ENCODE data around the gene BUB1B. TPM values are rescaled to one million over a fixed set of nuclear protein-coding genes. Genes with fewer than 3 reads are reported as not detected.

The BUB1B gene
- polyA plus RNA-seq, 1 donor from 2014 or later: 50.0 TPM

- no peaks in the 10 kb centered on the region for H3F3A ChIP-seq (ENCODE audit: insufficient read depth, low read length, poor library complexity, severe bottlenecking)
- H3K9ac ChIP-seq (ENCODE audit: low read length): no peak overlapping the region
- H2AFZ ChIP-seq (ENCODE audit: low read depth, low read length): no peak overlapping the region
- no peak for TF ChIP-seq RAD21 (conservative IDR thresholded peaks at IDR 0.05)
- TF ChIP-seq EP300 (conservative IDR thresholded peaks at IDR 0.05; ENCODE audit: poor library complexity, severe bottlenecking): no peak
- no peak for TF ChIP-seq POLR2AphosphoS5 (IDR thresholded peaks at IDR 0.05)
- TF ChIP-seq, protein P1, sequence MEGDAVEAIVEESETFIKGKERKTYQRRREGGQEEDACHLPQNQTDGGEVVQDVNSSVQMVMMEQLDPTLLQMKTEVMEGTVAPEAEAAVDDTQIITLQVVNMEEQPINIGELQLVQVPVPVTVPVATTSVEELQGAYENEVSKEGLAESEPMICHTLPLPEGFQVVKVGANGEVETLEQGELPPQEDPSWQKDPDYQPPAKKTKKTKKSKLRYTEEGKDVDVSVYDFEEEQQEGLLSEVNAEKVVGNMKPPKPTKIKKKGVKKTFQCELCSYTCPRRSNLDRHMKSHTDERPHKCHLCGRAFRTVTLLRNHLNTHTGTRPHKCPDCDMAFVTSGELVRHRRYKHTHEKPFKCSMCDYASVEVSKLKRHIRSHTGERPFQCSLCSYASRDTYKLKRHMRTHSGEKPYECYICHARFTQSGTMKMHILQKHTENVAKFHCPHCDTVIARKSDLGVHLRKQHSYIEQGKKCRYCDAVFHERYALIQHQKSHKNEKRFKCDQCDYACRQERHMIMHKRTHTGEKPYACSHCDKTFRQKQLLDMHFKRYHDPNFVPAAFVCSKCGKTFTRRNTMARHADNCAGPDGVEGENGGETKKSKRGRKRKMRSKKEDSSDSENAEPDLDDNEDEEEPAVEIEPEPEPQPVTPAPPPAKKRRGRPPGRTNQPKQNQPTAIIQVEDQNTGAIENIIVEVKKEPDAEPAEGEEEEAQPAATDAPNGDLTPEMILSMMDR (IDR thresholded peaks at IDR 0.05; ENCODE audit: poor library complexity, severe bottlenecking): no peak
- TF ChIP-seq, protein P2, sequence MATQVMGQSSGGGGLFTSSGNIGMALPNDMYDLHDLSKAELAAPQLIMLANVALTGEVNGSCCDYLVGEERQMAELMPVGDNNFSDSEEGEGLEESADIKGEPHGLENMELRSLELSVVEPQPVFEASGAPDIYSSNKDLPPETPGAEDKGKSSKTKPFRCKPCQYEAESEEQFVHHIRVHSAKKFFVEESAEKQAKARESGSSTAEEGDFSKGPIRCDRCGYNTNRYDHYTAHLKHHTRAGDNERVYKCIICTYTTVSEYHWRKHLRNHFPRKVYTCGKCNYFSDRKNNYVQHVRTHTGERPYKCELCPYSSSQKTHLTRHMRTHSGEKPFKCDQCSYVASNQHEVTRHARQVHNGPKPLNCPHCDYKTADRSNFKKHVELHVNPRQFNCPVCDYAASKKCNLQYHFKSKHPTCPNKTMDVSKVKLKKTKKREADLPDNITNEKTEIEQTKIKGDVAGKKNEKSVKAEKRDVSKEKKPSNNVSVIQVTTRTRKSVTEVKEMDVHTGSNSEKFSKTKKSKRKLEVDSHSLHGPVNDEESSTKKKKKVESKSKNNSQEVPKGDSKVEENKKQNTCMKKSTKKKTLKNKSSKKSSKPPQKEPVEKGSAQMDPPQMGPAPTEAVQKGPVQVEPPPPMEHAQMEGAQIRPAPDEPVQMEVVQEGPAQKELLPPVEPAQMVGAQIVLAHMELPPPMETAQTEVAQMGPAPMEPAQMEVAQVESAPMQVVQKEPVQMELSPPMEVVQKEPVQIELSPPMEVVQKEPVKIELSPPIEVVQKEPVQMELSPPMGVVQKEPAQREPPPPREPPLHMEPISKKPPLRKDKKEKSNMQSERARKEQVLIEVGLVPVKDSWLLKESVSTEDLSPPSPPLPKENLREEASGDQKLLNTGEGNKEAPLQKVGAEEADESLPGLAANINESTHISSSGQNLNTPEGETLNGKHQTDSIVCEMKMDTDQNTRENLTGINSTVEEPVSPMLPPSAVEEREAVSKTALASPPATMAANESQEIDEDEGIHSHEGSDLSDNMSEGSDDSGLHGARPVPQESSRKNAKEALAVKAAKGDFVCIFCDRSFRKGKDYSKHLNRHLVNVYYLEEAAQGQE (IDR thresholded peaks at IDR 0.05; ENCODE audit: borderline replicate concordance): no peak
- no peak for TF ChIP-seq EZH2 (IDR thresholded peaks at IDR 0.05; ENCODE audit: borderline replicate concordance, insufficient read depth, low read length, poor library complexity, severe bottlenecking)
- no peak for TF ChIP-seq SMC3 (conservative IDR thresholded peaks at IDR 0.05; ENCODE audit: poor library complexity)
- no peak for TF ChIP-seq MXI1 (conservative IDR thresholded peaks at IDR 0.05; ENCODE audit: poor library complexity, severe bottlenecking)
- no peak for TF ChIP-seq TAF1 (IDR thresholded peaks at IDR 0.05; ENCODE audit: low read depth)
- no peaks in the 10 kb centered on the region for H3K9me2 ChIP-seq (ENCODE audit: insufficient read depth, low read length)
- H3K27ac ChIP-seq (ENCODE audit: low read length): no peak overlapping the region
- peak overlapping the region; percentile 54 for H3K4me3 ChIP-seq (ENCODE audit: low read length)
- H3K79me2 ChIP-seq (replicated peaks; ENCODE audit: insufficient read depth, low read length): no peaks in the 10 kb centered on the region
- H3K4me2 ChIP-seq (ENCODE audit: low read length): no peak overlapping the region
- H3K27me3 ChIP-seq (ENCODE audit: insufficient read depth, low read depth, low read length): peaks cover 45% of the 10 kb centered on the region
- no peaks in the 10 kb centered on the region for H4K20me1 ChIP-seq (ENCODE audit: insufficient read depth)
- H3K9me3 ChIP-seq (ENCODE audit: low read length): no peaks in the 10 kb centered on the region
- peaks cover 3% of the 10 kb centered on the region for H3K36me3 ChIP-seq (ENCODE audit: insufficient read depth, low read length)
These were observed 91.2 kb downstream of the BUB1B start for GRCh38 chr15:40252141-40252437.

- H3K9ac ChIP-seq (ENCODE audit: low read length): no peak overlapping the region
- peaks cover 3% of the 10 kb centered on the region for H3K36me3 ChIP-seq (ENCODE audit: insufficient read depth, low read length)
- H3K4me3 ChIP-seq (ENCODE audit: low read length): peak overlapping the region; percentile 54
- no peaks in the 10 kb centered on the region for H3K9me3 ChIP-seq (ENCODE audit: low read length)
- no peaks in the 10 kb centered on the region for H3F3A ChIP-seq (ENCODE audit: insufficient read depth, low read length, poor library complexity, severe bottlenecking)
- no peak overlapping the region for H3K27ac ChIP-seq (ENCODE audit: low read length)
- TF ChIP-seq EZH2 (IDR thresholded peaks at IDR 0.05; ENCODE audit: borderline replicate concordance, insufficient read depth, low read length, poor library complexity, severe bottlenecking) (no peak), SMC3 (conservative IDR thresholded peaks at IDR 0.05; ENCODE audit: poor library complexity) (no peak), TAF1 (IDR thresholded peaks at IDR 0.05; ENCODE audit: low read depth) (no peak), MXI1 (conservative IDR thresholded peaks at IDR 0.05; ENCODE audit: poor library complexity, severe bottlenecking) (no peak), POLR2AphosphoS5 (IDR thresholded peaks at IDR 0.05) (no peak), RAD21 (conservative IDR thresholded peaks at IDR 0.05) (no peak), EP300 (conservative IDR thresholded peaks at IDR 0.05; ENCODE audit: poor library complexity, severe bottlenecking) (no peak)
- TF ChIP-seq, protein P1 (IDR thresholded peaks at IDR 0.05; ENCODE audit: poor library complexity, severe bottlenecking): no peak
- TF ChIP-seq, protein P2 (IDR thresholded peaks at IDR 0.05; ENCODE audit: borderline replicate concordance): no peak
- H3K9me2 ChIP-seq (ENCODE audit: insufficient read depth, low read length): no peaks in the 10 kb centered on the region
- H4K20me1 ChIP-seq (ENCODE audit: insufficient read depth): no peaks in the 10 kb centered on the region
- no peaks in the 10 kb centered on the region for H3K79me2 ChIP-seq (replicated peaks; ENCODE audit: insufficient read depth, low read length)
- H2AFZ ChIP-seq (ENCODE audit: low read depth, low read length): no peak overlapping the region
- H3K4me2 ChIP-seq (ENCODE audit: low read length): no peak overlapping the region
- H3K27me3 ChIP-seq (ENCODE audit: insufficient read depth, low read depth, low read length): peaks cover 45% of the 10 kb centered on the region
These were observed 91.7 kb downstream of the BUB1B start for GRCh38 chr15:40252438-40253166.
